GM12878 (cell line): Measurements from ENCODE around the gene CASK. TPM values are rescaled to one million over a fixed set of nuclear protein-coding genes. Genes with fewer than 3 reads are reported as not detected.

ENCODE experiments used
- ATAC-seq: fragments of 200-7000 bp; cut with Tn5 transposase; 3 replicates; pipeline ENCODE4 v1.9.1; 2020; ENCODE audit warnings: mild to moderate bottlenecking, moderate library complexity
- BruUV-seq: library from RNA; stranded (reverse); fragments of 400-500 nt; replicated peaks from 2 replicates; lab custom pipeline; 2021; lab: Mats Ljungman, UMichigan
- CTCF ChIA-PET: fragments of 300-600 bp; sonication (Branson Sonifier 250); formaldehyde crosslinking; extraction: SDS; loops from one replicate; lab custom pipeline; 2021; ENCODE audit warnings: inconsistent platforms; lab: Yijun Ruan, JAX
- POLR2A ChIA-PET: fragments of 350-600 bp; formaldehyde crosslinking; extraction: SDS; loops from one replicate; lab custom pipeline; 2021; ENCODE audit warnings: inconsistent platforms; lab: Charles Lee
- RAD21 ChIA-PET: fragments of 300-600 bp; sonication (Branson Sonifier 250); formaldehyde crosslinking; loops from one replicate; lab custom pipeline; 2023; ENCODE audit warnings: antibody characterized with exemption; ENCODE audit not compliant: unreplicated experiment; lab: Charles Lee
- SMC1A ChIA-PET: fragments of 300-600 bp; sonication (Branson Sonifier 250); formaldehyde crosslinking; loops from one replicate; lab custom pipeline; 2023; ENCODE audit not compliant: unreplicated experiment, uncharacterized antibody; lab: Charles Lee
- DNase-seq: peaks from one replicate; pipeline ENCODE4 v3.0.0-alpha.2; 2011; ENCODE audit warnings: low read depth, low spot score
- FAIRE-seq: peaks from 3 replicates; lab custom pipeline; 2011; peaks lifted over from hg19 to GRCh38; lab: Jason Lieb, UNC
- H2AFZ ChIP-seq: 2 replicates; pipeline ENCODE4 v1.6.0; 2011; ENCODE audit warnings: low read depth, low read length, control low read depth; ENCODE audit not compliant: control insufficient read depth
- H3K27ac ChIP-seq: 2 replicates; pipeline ENCODE4 v1.5.1; 2011; ENCODE audit warnings: control low read depth; ENCODE audit not compliant: control insufficient read depth, insufficient read depth
- H3K27me3 ChIP-seq, 2 experiments: replicated peaks in 1 of 2; 2 replicates each; pipeline versions ENCODE4 v1.6.0 to v1.6.1; 2011; ENCODE audit warnings: low read length in 1 of 2; ENCODE audit not compliant: control insufficient read depth in 2 of 2, insufficient read depth in 2 of 2
- H3K36me3 ChIP-seq, 2 experiments: 2 replicates each; pipeline ENCODE4 v1.5.1; 2011; ENCODE audit warnings: low read length in 1 of 2; ENCODE audit not compliant: control insufficient read depth in 2 of 2, insufficient read depth in 2 of 2
- H3K4me1 ChIP-seq: 2 replicates; pipeline ENCODE4 v1.6.1; 2011; ENCODE audit warnings: mild to moderate bottlenecking, low read length, moderate library complexity, mixed read lengths; ENCODE audit not compliant: control insufficient read depth, insufficient read depth
- H3K4me2 ChIP-seq: 2 replicates; pipeline ENCODE4 v1.6.0; 2011; ENCODE audit warnings: control low read depth; ENCODE audit not compliant: control insufficient read depth, insufficient read depth
- H3K4me3 ChIP-seq: fragments of 200-600 bp; sonication (generic); 2 replicates; pipeline ENCODE4 v1.5.1; 2016
- H3K79me2 ChIP-seq: 2 replicates; pipeline ENCODE4 v1.6.0; 2011; ENCODE audit warnings: low read length; ENCODE audit not compliant: control insufficient read depth, insufficient read depth
- H3K9ac ChIP-seq: 2 replicates; pipeline ENCODE4 v1.8.0; 2011; ENCODE audit warnings: low read length, control low read depth, mixed read lengths; ENCODE audit not compliant: control insufficient read depth, insufficient read depth
- H3K9me3 ChIP-seq: replicated peaks from 3 replicates; pipeline ENCODE4 v1.5.1; 2011; ENCODE audit warnings: mild to moderate bottlenecking, low read length; ENCODE audit not compliant: control insufficient read depth, insufficient read depth
- H4K20me1 ChIP-seq: 2 replicates; pipeline ENCODE4 v1.6.0; 2011; ENCODE audit not compliant: control insufficient read depth, insufficient read depth
- CHD1 ChIP-seq: IDR thresholded peaks from 2 replicates; pipeline ENCODE4 v1.6.1; 2012; ENCODE audit warnings: low read depth, low read length, improper control_type of control experiment
- KAT2A ChIP-seq: conservative IDR thresholded peaks from 2 replicates; pipeline ENCODE4 v1.6.1; 2011; ENCODE audit warnings: low read depth, low read length; ENCODE audit not compliant: control insufficient read depth
- MTA3 ChIP-seq: IDR thresholded peaks from 2 replicates; pipeline ENCODE4 v1.6.1; 2012; ENCODE audit warnings: low read length, inconsistent platforms, borderline replicate concordance
- MXI1 ChIP-seq: fragments of 150-350 bp; IDR thresholded peaks from 2 replicates; pipeline ENCODE4 v1.6.1; 2011; ENCODE audit warnings: low read depth, mild to moderate bottlenecking, inconsistent platforms, low read length, improper control_type of control experiment
- NFYB ChIP-seq: IDR thresholded peaks from 2 replicates; pipeline ENCODE4 v1.6.1; 2011; ENCODE audit warnings: low read depth, mild to moderate bottlenecking, low read length, improper control_type of control experiment, moderate library complexity; ENCODE audit not compliant: insufficient read depth
- NR2C2 ChIP-seq: IDR thresholded peaks from 2 replicates; pipeline ENCODE4 v1.6.1; 2011; ENCODE audit warnings: borderline replicate concordance, low read depth; ENCODE audit not compliant: control insufficient read depth, insufficient read length
- RB1 ChIP-seq: fragments of 450-650 bp; formaldehyde crosslinking; IDR thresholded peaks from 2 replicates; pipeline ENCODE4 v1.6.1; 2017; ENCODE audit warnings: mild to moderate bottlenecking, borderline replicate concordance
- RCOR1 ChIP-seq: conservative IDR thresholded peaks from 2 replicates; pipeline ENCODE4 v1.6.1; 2012; ENCODE audit warnings: low read depth, low read length, improper control_type of control experiment
- SIN3A ChIP-seq: IDR thresholded peaks from 2 replicates; pipeline ENCODE4 v1.6.1; 2012; ENCODE audit warnings: low read depth, low read length, improper control_type of control experiment
- SMC3 ChIP-seq: IDR thresholded peaks from 2 replicates; pipeline ENCODE4 v1.6.1; 2011; ENCODE audit warnings: low read length, improper control_type of control experiment, borderline replicate concordance
- SRF ChIP-seq, 2 experiments: IDR thresholded peaks; 2 replicates each; pipeline ENCODE4 v1.6.1; 2011; ENCODE audit warnings: low read depth in 2 of 2, low read length in 2 of 2, mild to moderate bottlenecking in 1 of 2, moderate library complexity in 1 of 2
- STAT1 ChIP-seq: fragments of 450-650 bp; conservative IDR thresholded peaks from 2 replicates; pipeline ENCODE4 v1.6.1; 2014; ENCODE audit warnings: antibody characterized with exemption, mild to moderate bottlenecking
- STAT3 ChIP-seq: IDR thresholded peaks from 2 replicates; pipeline ENCODE4 v1.6.1; 2011; ENCODE audit warnings: low read depth, low read length, improper control_type of control experiment
- WRNIP1 ChIP-seq: IDR thresholded peaks from 2 replicates; pipeline ENCODE4 v1.6.1; 2011; ENCODE audit warnings: low read depth, low read length, improper control_type of control experiment, borderline replicate concordance
- ZNF207 ChIP-seq: fragments of 450-650 bp; IDR thresholded peaks from 2 replicates; pipeline ENCODE4 v1.6.1; 2014; ENCODE audit warnings: antibody characterized with exemption, mild to moderate bottlenecking, borderline replicate concordance
- ZNF274 ChIP-seq: IDR thresholded peaks from one replicate; pipeline ENCODE4 v1.8.0; 2011; ENCODE audit not compliant: insufficient read length, insufficient read depth
- ZSCAN29 ChIP-seq: fragments of 450-650 bp; IDR thresholded peaks from 2 replicates; pipeline ENCODE4 v1.6.1; 2017; ENCODE audit warnings: mild to moderate bottlenecking, moderate library complexity
- WGBS: methylation state at CpG from one replicate; pipeline ENCODE4 v1.1.6; 2016; ENCODE audit warnings: low lambda C conversion rate; ENCODE audit not compliant: insufficient replicate concordance, insufficient coverage; ENCODE audit errors: missing lambda C conversion rate; 5-methylcytosine and 5-hydroxymethylcytosine counted together
- in situ Hi-C: fragments of 300-500 bp; cut with MboI; formaldehyde crosslinking; loops from 9 replicates; pipeline ENCODE4 v1.14.3; 2018; ENCODE audit warnings: mixed read lengths
- intact Hi-C: fragments of 100-400 bp; cut with micrococcal nuclease; formaldehyde crosslinking; loops from one replicate; pipeline ENCODE4 v1.14.2; 2022; ENCODE audit not compliant: unreplicated experiment
- polyA plus RNA-seq, 11 experiments: library from polyadenylated mRNA; depleted of rRNA in 4 of 11; unstranded in 6 of 11; stranded (reverse) in 5 of 11; fragments of >200 nt; fragmentation: Nextera tagmentation in 4 of 11; fragmentation: Illumina TruSeq in 1 of 11; extraction: Ambion mirVana in 4 of 11; extraction: Trizol in 1 of 11; gene quantifications; 1 replicate in 1 of 11; 2 replicates in 10 of 11; pipeline versions ENCODE4 v1.2.1 to v1.2.3, GENCODE V29; 2011 to 2016; ENCODE audit warnings: inconsistent platforms in 2 of 11, missing spikeins in 2 of 11, low read depth in 1 of 11
- total RNA-seq, 4 experiments: library from RNA; depleted of rRNA in 3 of 4; stranded (reverse); fragments of >200 nt in 3 of 4; fragmentation: Illumina TruSeq in 1 of 4; extraction: Trizol in 1 of 4; gene quantifications; 2 replicates each; pipeline versions ENCODE4 v1.2.1 to v1.2.3, GENCODE V29; 2013 to 2021

The CASK gene
- total and polyA plus RNA-seq, 10 of the 15 experiments (the other 5 are each of a cell fraction or from before 2014, with no cell fraction given) = 0.60 to 45.9 (median 4.8) TPM

DNA sequence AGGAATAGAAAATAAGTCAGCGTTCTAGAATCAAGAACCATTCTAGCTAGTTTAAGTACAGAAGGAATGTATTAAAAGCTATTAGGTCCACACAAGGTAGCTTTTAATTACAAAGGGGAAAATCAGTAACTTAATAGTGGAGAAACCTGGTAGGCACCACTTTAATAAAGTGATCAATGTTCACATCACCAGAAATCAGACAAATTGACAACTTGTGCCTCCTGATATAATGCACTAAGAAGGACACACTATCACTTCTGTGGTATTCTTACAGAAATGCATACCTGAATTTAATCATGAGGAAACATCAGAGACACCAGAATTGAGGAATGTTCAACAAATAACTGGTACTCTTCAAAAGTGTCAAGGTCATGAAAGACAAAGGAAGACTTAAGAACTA lies 421.4 kb downstream of the CASK start:
- Histone ChIP-seq H3K4me3 (no peak overlapping the region), H3K9me3 (no peaks in the 10 kb centered on the region), H3K4me1 (no peaks in the 10 kb centered on the region), H3K79me2 (no peaks in the 10 kb centered on the region), H3K27me3 (no peaks in the 10 kb centered on the region), H3K27ac (no peak overlapping the region), H3K4me2 (no peak overlapping the region), H3K36me3 (no peaks in the 10 kb centered on the region), H2AFZ (no peak overlapping the region), H3K9ac (no peak overlapping the region), H4K20me1 (no peaks in the 10 kb centered on the region)
- ChIA-PET SMC1A (interaction anchor here (1.0 kb wide), 1 partner anchor 10 kb away, joined by 3 read pairs; no protein-coding TSS in a partner anchor), POLR2A (interaction anchor here (0.6 kb wide), 1 partner anchor 12 kb away, joined by 3 read pairs; no protein-coding TSS in a partner anchor), RAD21 (no interaction called here), CTCF (no interaction called here)
- ATAC-seq (no peak), DNase-seq (no peak), FAIRE-seq (no peak)
- 96% methylated on average over 1 of the region's 1 CpG for WGBS
- intact Hi-C loops = no loop called here
- in situ Hi-C loops = no loop called here
- BruUV-seq = no TSS peak
- no peak for TF ChIP-seq SMC3
- TF ChIP-seq SRF (IDR thresholded peaks at IDR 0.05; ENCODE audit: low read depth in 2 of 2, low read length in 2 of 2) = no peak
- TF ChIP-seq MXI1 = no peak
- TF ChIP-seq RCOR1 = no peak
- no peak for TF ChIP-seq CHD1
- no peak for TF ChIP-seq WRNIP1

DNA sequence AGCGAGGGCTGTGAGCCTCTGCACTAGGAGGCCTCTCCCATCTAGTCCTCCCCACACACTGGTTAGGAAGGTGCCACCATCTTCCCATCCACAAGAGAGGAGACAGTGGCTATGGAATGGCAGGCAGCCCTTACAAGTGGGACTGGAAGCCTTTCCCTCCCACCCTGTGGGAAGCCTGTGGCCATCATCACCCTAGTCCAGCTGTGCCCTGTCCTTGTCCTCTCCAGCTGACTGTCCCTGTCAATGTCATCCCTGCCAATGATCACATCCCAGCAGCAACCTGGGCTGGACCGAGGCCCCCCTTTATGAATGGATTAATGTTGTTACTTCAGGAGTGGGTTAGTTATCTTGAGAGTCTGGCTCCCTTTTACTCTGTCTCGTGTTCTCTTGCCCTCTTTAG lies 423.4 kb downstream of the CASK start:
- in situ Hi-C loops = no loop called here
- Histone ChIP-seq H3K27me3 (no peaks in the 10 kb centered on the region), H3K27ac (no peak overlapping the region), H3K9me3 (no peaks in the 10 kb centered on the region), H3K4me3 (no peak overlapping the region), H3K4me2 (no peak overlapping the region), H3K9ac (no peak overlapping the region), H3K36me3 (no peaks in the 10 kb centered on the region), H2AFZ (no peak overlapping the region), H4K20me1 (no peaks in the 10 kb centered on the region), H3K79me2 (no peaks in the 10 kb centered on the region), H3K4me1 (no peaks in the 10 kb centered on the region)
- ATAC-seq (no peak), FAIRE-seq (no peak), DNase-seq (no peak)
- ChIA-PET POLR2A (no interaction called here), RAD21 (no interaction called here), CTCF (no interaction called here), SMC1A (no interaction called here)
- intact Hi-C loops = no loop called here
- no TSS peak for BruUV-seq
- 34% methylated on average over 3 of the region's 3 CpGs for WGBS
- no peak for TF ChIP-seq STAT1
- no peak for TF ChIP-seq SIN3A
- TF ChIP-seq STAT3 = no peak
- TF ChIP-seq KAT2A = no peak
- TF ChIP-seq NR2C2 = no peak
- no peak for TF ChIP-seq MXI1
- TF ChIP-seq RB1 = no peak
- TF ChIP-seq ZNF274 = no peak
- no peak for TF ChIP-seq ZSCAN29
- TF ChIP-seq ZNF207 = no peak
- TF ChIP-seq MTA3 = no peak
- no peak for TF ChIP-seq NFYB
